GM18867 (cell line): ENCODE measurements around the gene RTBDN.

ENCODE experiments used
- ATAC-seq: cut with Tn5 transposase; IDR thresholded peaks from one replicate; pipeline ENCODE4 v1.9.1; 2021; ENCODE audit warnings: mild to moderate bottlenecking, moderate library complexity; ENCODE audit not compliant: unreplicated experiment

Gene RTBDN

GRCh38 chr19:12783291-12783848 lies 51.0 kb downstream of the RTBDN start:
- ATAC-seq, result no peak

- peak; percentile 44 for ATAC-seq
Observed at GRCh38 chr19:12782424-12783290, 51.7 kb downstream of the RTBDN start.

GRCh38 chr19:12782174-12782423 lies 52.3 kb downstream of the RTBDN start:
- no peak for ATAC-seq

- ATAC-seq, result no peak
Observed at GRCh38 chr19:12779162-12779993, 55.0 kb downstream of the RTBDN start.

GRCh38 chr19:12778905-12779161 lies 55.5 kb downstream of the RTBDN start:
- ATAC-seq, result no peak

GRCh38 chr19:12778017-12778904 lies 56.1 kb downstream of the RTBDN start:
- no peak for ATAC-seq

- no peak for ATAC-seq
Observed at GRCh38 chr19:12777217-12778016, 57.0 kb downstream of the RTBDN start.
